HEK293 (cell line): Measurements from ENCODE around the gene CEBPB.

Experiments used
- CTCF ChIA-PET: fragments of 350-600 bp; formaldehyde crosslinking; extraction: SDS; loops from one replicate; lab custom pipeline; 2021; ENCODE audit warnings: antibody characterized with exemption; lab: Yijun Ruan, JAX
- POLR2A ChIA-PET: fragments of 300-600 bp; formaldehyde crosslinking; extraction: SDS; loops from one replicate; lab custom pipeline; 2020; ENCODE audit warnings: antibody characterized with exemption, inconsistent platforms; lab: Yijun Ruan, JAX
- H3K27ac ChIP-seq: fragments of 200-500 bp; sonication (Bioruptor generic); 2 replicates; pipeline ENCODE4 v1.5.1; 2014; ENCODE audit warnings: low read depth, low read length, control low read depth, inconsistent platforms; ENCODE audit errors: extremely low read depth
- H3K36me3 ChIP-seq, 2 experiments: fragments of 200-500 bp in 1 of 2; sonication (Bioruptor generic) in 1 of 2; 1 replicate in 1 of 2; 2 replicates in 1 of 2; pipeline ENCODE4 v1.5.1; 2014 to 2017; ENCODE audit warnings: inconsistent platforms in 2 of 2, low read length in 2 of 2; ENCODE audit not compliant: control insufficient read depth in 2 of 2, insufficient read depth in 1 of 2
- H3K4me1 ChIP-seq: fragments of 200-500 bp; sonication (Bioruptor generic); 2 replicates; pipeline ENCODE4 v1.5.1; 2014; ENCODE audit warnings: mild to moderate bottlenecking, low read length, inconsistent platforms; ENCODE audit not compliant: control insufficient read depth, insufficient read depth
- H3K4me3 ChIP-seq: 2 replicates; pipeline ENCODE4 v1.5.1; 2011; ENCODE audit warnings: low read depth, mild to moderate bottlenecking, control low read depth, low read length, moderate library complexity
- H3K9me3 ChIP-seq: fragments of 200-500 bp; sonication (Bioruptor generic); 2 replicates; pipeline ENCODE4 v1.5.1; 2014; ENCODE audit warnings: low read depth, low read length, inconsistent platforms; ENCODE audit not compliant: control insufficient read depth, insufficient read depth
- CTCF ChIP-seq: fragments of 450-650 bp; formaldehyde crosslinking; IDR thresholded peaks from 2 replicates; pipeline ENCODE4 v1.5.1; 2016; ENCODE audit warnings: missing biosample characterization, missing genetic modification characterization
- EGR2 ChIP-seq: fragments of 450-650 bp; formaldehyde crosslinking; IDR thresholded peaks from 2 replicates; pipeline ENCODE4 v1.5.1; 2016; ENCODE audit warnings: low read depth, missing biosample characterization, missing genetic modification characterization
- GLI2 ChIP-seq: fragments of 450-650 bp; formaldehyde crosslinking; IDR thresholded peaks from 2 replicates; pipeline ENCODE4; 2017; ENCODE audit warnings: missing biosample characterization, missing genetic modification characterization, low read depth, borderline replicate concordance
- GLIS1 ChIP-seq: fragments of 450-650 bp; formaldehyde crosslinking; IDR thresholded peaks from 2 replicates; pipeline ENCODE4 v1.5.1; 2016; ENCODE audit warnings: missing biosample characterization, missing genetic modification characterization
- MYNN ChIP-seq: fragments of 450-650 bp; formaldehyde crosslinking; IDR thresholded peaks from 2 replicates; pipeline ENCODE4 v1.5.1; 2016; ENCODE audit warnings: missing biosample characterization, missing genetic modification characterization, borderline replicate concordance
- REPIN1 ChIP-seq: fragments of 450-650 bp; formaldehyde crosslinking; IDR thresholded peaks from 2 replicates; pipeline ENCODE4 v1.5.1; 2017; ENCODE audit warnings: missing biosample characterization, missing genetic modification characterization, low read depth
- YY1 ChIP-seq: fragments of 450-650 bp; formaldehyde crosslinking; IDR thresholded peaks from 2 replicates; pipeline ENCODE4 v1.5.1; 2018; ENCODE audit warnings: missing biosample characterization, missing genetic modification characterization
- YY2 ChIP-seq: fragments of 450-650 bp; formaldehyde crosslinking; IDR thresholded peaks from 2 replicates; pipeline ENCODE4 v1.5.1; 2016; ENCODE audit warnings: missing biosample characterization, missing genetic modification characterization
- ZBTB20 ChIP-seq: fragments of 450-650 bp; formaldehyde crosslinking; IDR thresholded peaks from 2 replicates; pipeline ENCODE4 v1.5.1; 2016; ENCODE audit warnings: missing biosample characterization, missing genetic modification characterization
- ZBTB6 ChIP-seq: fragments of 450-650 bp; formaldehyde crosslinking; IDR thresholded peaks from 2 replicates; pipeline ENCODE4 v1.5.1; 2017; ENCODE audit warnings: missing biosample characterization, missing genetic modification characterization
- ZEB2 ChIP-seq: fragments of 450-650 bp; formaldehyde crosslinking; IDR thresholded peaks from 2 replicates; pipeline ENCODE4 v1.5.1; 2016; ENCODE audit warnings: missing biosample characterization, missing genetic modification characterization
- ZFP41 ChIP-seq: fragments of 450-650 bp; formaldehyde crosslinking; IDR thresholded peaks from 2 replicates; pipeline ENCODE4 v1.5.1; 2016; ENCODE audit warnings: missing biosample characterization, missing genetic modification characterization, borderline replicate concordance
- ZFP69B ChIP-seq: fragments of 450-650 bp; formaldehyde crosslinking; IDR thresholded peaks from 2 replicates; pipeline ENCODE4 v1.5.1; 2016; ENCODE audit warnings: missing biosample characterization, missing genetic modification characterization
- ZNF114 ChIP-seq: fragments of 450-650 bp; formaldehyde crosslinking; IDR thresholded peaks from 2 replicates; pipeline ENCODE4 v1.5.0; 2017; ENCODE audit warnings: missing biosample characterization, missing genetic modification characterization
- ZNF24 ChIP-seq: fragments of 450-650 bp; formaldehyde crosslinking; IDR thresholded peaks from 2 replicates; pipeline ENCODE4 v1.5.1; 2016; ENCODE audit warnings: missing biosample characterization, missing genetic modification characterization
- ZNF280D ChIP-seq: fragments of 450-650 bp; formaldehyde crosslinking; IDR thresholded peaks from 2 replicates; pipeline ENCODE4 v1.5.1; 2016; ENCODE audit warnings: missing biosample characterization, missing genetic modification characterization
- ZNF324 ChIP-seq: fragments of 450-650 bp; formaldehyde crosslinking; IDR thresholded peaks from 2 replicates; pipeline ENCODE4 v1.5.1; 2016; ENCODE audit warnings: missing biosample characterization, missing genetic modification characterization
- ZNF391 ChIP-seq: fragments of 450-650 bp; formaldehyde crosslinking; IDR thresholded peaks from 2 replicates; pipeline ENCODE4 v1.5.1; 2016; ENCODE audit warnings: low read depth, missing biosample characterization, missing genetic modification characterization, borderline replicate concordance
- ZNF561 ChIP-seq: fragments of 450-650 bp; IDR thresholded peaks from 2 replicates; pipeline ENCODE4 v1.5.1; 2018; ENCODE audit warnings: missing biosample characterization, missing genetic modification characterization, borderline replicate concordance
- ZNF600 ChIP-seq: fragments of 450-650 bp; formaldehyde crosslinking; IDR thresholded peaks from 2 replicates; pipeline ENCODE4 v1.5.1; 2016; ENCODE audit warnings: missing biosample characterization, missing genetic modification characterization
- ZNF624 ChIP-seq: fragments of 450-650 bp; formaldehyde crosslinking; IDR thresholded peaks from 2 replicates; pipeline ENCODE4 v1.5.1; 2017; ENCODE audit warnings: missing biosample characterization, missing genetic modification characterization

Gene CEBPB

GRCh38 chr20:50169329-50169823 is 21.3 kb upstream of the CEBPB start (continued):
- TF ChIP-seq ZNF391 (tag by site-specific recombination) (no peak), ZEB2 (no peak), ZBTB20 (no peak), ZNF624 (tag by site-specific recombination) (no peak), ZBTB6 (tag by site-specific recombination) (no peak), ZNF24 (tag by site-specific recombination) (no peak), REPIN1 (tag by site-specific recombination) (no peak), ZFP69B (tag by site-specific recombination) (no peak), ZNF114 (tag by site-specific recombination) (no peak), GLIS1 (tag by site-specific recombination) (no peak), ZNF600 (tag by site-specific recombination) (peak; percentile 87), ZFP41 (no peak), GLI2 (tag by site-specific recombination) (no peak), ZNF561 (tag by site-specific recombination) (peak; percentile 52; the same call in 1 of the 2 replicates), YY2 (tag by site-specific recombination) (no peak), CTCF (peak; percentile 67), YY1 (tag by site-specific recombination) (no peak), ZNF324 (0 out of 2 replicates have a peak, but pooled peaks have one; percentile 58), ZNF280D (tag by site-specific recombination) (no peak)

- no peaks in the 10 kb centered on the region; a peak in 1 of 3 replicates for H3K36me3 ChIP-seq
- ChIA-PET POLR2A (interaction anchor here (1.7 kb wide), 1 partner anchor 50 kb away, joined by 5 read pairs; no protein-coding TSS in a partner anchor), CTCF (interaction anchor here (0.6 to 8.2 kb wide), 8 partner anchors 8 to 1699 kb away, joined by 3 to 94 read pairs (median 5); partner anchors contain the start of gene PEDS1)
- H3K27ac ChIP-seq, result no peak overlapping the region
- TF ChIP-seq MYNN (tag by site-specific recombination) (no peak), EGR2 (peak; percentile 25; the same call in 1 of the 2 replicates)
- H3K4me3 ChIP-seq, result no peak overlapping the region
- H3K9me3 ChIP-seq, result no peaks in the 10 kb centered on the region
- H3K4me1 ChIP-seq, result no peaks in the 10 kb centered on the region
Measured at GRCh38 chr20:50170549-50171220, 19.9 kb upstream of the CEBPB start.
